ENCODE results near the gene GET3. TPM values are rescaled to one million over a fixed set of nuclear protein-coding genes. Genes with fewer than 3 reads are reported as not detected.

GET3 gene
- total and polyA plus RNA-seq, 2 of the 13 experiments (the other 11 are each of a cell fraction or from before 2014, with no cell fraction given) = 57.7 to 59.4 TPM

- TF ChIP-seq THAP9 (CRISPR knock-in tag; IDR thresholded peaks at IDR 0.05; ENCODE audit: borderline replicate concordance) (peak; percentile 74; the same call in 1 of the 2 replicates), ZNF136 (CRISPR knock-in tag; IDR thresholded peaks at IDR 0.05; ENCODE audit: low read depth) (no peak), TFDP2 (CRISPR knock-in tag; IDR thresholded peaks at IDR 0.05) (peak; percentile 79), NFIB (CRISPR knock-in tag; IDR thresholded peaks at IDR 0.05; ENCODE audit: borderline replicate concordance) (no peak), ZFP90 (CRISPR knock-in tag; IDR thresholded peaks at IDR 0.05; ENCODE audit: borderline replicate concordance) (no peak), ZNF207 (IDR thresholded peaks at IDR 0.05; ENCODE audit: borderline replicate concordance) (no peak), DZIP1 (CRISPR knock-in tag; IDR thresholded peaks at IDR 0.05) (no peak), PBX2 (CRISPR knock-in tag; IDR thresholded peaks at IDR 0.05) (peak; percentile 62), NR2C2 (CRISPR knock-in tag; IDR thresholded peaks at IDR 0.05; ENCODE audit: borderline replicate concordance) (peak; percentile 36; the same call in 1 of the 2 replicates), CENPBD1 (CRISPR knock-in tag; IDR thresholded peaks at IDR 0.05; ENCODE audit: borderline replicate concordance, low read depth) (no peak), ZNF232 (CRISPR knock-in tag; IDR thresholded peaks at IDR 0.05; ENCODE audit: borderline replicate concordance) (peak; percentile 62; the same call in 1 of the 2 replicates), ATF6 (CRISPR knock-in tag; conservative IDR thresholded peaks at IDR 0.05) (no peak), TFAP4 (IDR thresholded peaks at IDR 0.05; ENCODE audit: borderline replicate concordance, low read depth) (peak; percentile 55; the same call in 1 of the 2 replicates), REL (CRISPR knock-in tag; conservative IDR thresholded peaks at IDR 0.05) (peak; percentile 86; the same call in 1 of the 2 replicates), ZNF775 (CRISPR knock-in tag; IDR thresholded peaks at IDR 0.05; ENCODE audit: borderline replicate concordance) (no peak)
These were observed 54.2 kb downstream of the GET3 start, which contains the start of gene JUNB (continued) for GRCh38 chr19:12791345-12792050.

All from HepG2 (cell line).